ENCODE measurements around the gene WEE2. TPM values are rescaled to one million over a fixed set of nuclear protein-coding genes. Genes with fewer than 3 reads are reported as not detected.

The WEE2 gene
- polyA plus RNA-seq, 1 experiment: not detected

DNA sequence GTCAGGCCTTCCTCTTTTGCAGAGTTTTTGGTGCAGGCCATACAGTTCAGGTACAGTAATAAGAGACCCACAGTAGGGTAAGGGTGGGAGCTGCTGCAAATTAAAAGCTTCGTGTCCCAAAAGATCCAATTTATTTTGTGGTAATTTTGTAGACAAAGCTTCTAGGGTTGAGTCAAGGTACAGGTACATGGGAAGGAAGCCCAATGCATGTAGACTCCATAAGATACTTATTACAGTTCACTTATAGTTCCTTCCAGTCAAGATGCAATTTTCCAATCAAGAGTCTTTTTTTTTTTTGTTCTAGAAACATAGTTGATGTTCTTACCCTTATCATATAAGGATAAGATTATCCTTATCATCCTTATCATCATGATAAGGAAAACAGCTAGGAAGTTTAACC, 68.2 kb downstream of the WEE2 start, which contains the start of gene TAS2R4:
Gene TAS2R4 (plus strand): TSS at position 301 of the 400 bp plus-strand sequence. CDS start 1,815 bp downstream, outside the sequence.
- POLR2A ChIA-PET: no interaction called here
- H3K27me3 ChIP-seq (ENCODE audit: control insufficient read depth, insufficient read depth, low read length): no peaks in the 10 kb centered on the region
- TF ChIP-seq, protein P1, sequence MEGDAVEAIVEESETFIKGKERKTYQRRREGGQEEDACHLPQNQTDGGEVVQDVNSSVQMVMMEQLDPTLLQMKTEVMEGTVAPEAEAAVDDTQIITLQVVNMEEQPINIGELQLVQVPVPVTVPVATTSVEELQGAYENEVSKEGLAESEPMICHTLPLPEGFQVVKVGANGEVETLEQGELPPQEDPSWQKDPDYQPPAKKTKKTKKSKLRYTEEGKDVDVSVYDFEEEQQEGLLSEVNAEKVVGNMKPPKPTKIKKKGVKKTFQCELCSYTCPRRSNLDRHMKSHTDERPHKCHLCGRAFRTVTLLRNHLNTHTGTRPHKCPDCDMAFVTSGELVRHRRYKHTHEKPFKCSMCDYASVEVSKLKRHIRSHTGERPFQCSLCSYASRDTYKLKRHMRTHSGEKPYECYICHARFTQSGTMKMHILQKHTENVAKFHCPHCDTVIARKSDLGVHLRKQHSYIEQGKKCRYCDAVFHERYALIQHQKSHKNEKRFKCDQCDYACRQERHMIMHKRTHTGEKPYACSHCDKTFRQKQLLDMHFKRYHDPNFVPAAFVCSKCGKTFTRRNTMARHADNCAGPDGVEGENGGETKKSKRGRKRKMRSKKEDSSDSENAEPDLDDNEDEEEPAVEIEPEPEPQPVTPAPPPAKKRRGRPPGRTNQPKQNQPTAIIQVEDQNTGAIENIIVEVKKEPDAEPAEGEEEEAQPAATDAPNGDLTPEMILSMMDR (IDR thresholded peaks at IDR 0.05; ENCODE audit: low read depth, low read length): no peak
- CTCF ChIA-PET: interaction anchor here (0.8 to 1.7 kb wide), 2 partner anchors 10 to 20 kb away, joined by 3 to 24 read pairs; no protein-coding TSS in a partner anchor
- DNase-seq (ENCODE audit: low read depth, low spot score): no peak
- H3K9me3 ChIP-seq (ENCODE audit: control insufficient read depth, insufficient read depth, low read length): no peaks in the 10 kb centered on the region
- no peak within 1 kb of the TSS for H3K4me3 ChIP-seq (ENCODE audit: low read depth, low read length)
- H3K27ac ChIP-seq (ENCODE audit: low read depth, low read length): no peak within 1 kb of the TSS

Small RNA genes within 50 kb of the gene (small RNA-seq; reads per million reads assigned to genes)
- not detected for gene RNU1-82P (ENCODE audit: insufficient read length, low read depth)

Other genes with a start within 250 kb of the WEE2 start
- 39.0 and 42.5 TPM in 2 replicates for gene AGK, start 156.9 kb upstream of the WEE2 start, polyA plus RNA-seq (2011; rRNA removed)
- 4.9 and 5.3 TPM in 2 replicates for gene DENND11, start 6.2 kb upstream of the WEE2 start, polyA plus RNA-seq (2011; rRNA removed)
- 152 and 212 TPM in 2 replicates for gene SSBP1, start 30.0 kb downstream of the WEE2 start, polyA plus RNA-seq (2011; rRNA removed)
- gene TAS2R3, start 55.7 kb downstream of the WEE2 start, polyA plus RNA-seq (2011; rRNA removed): 0.19 and 0.21 TPM in 2 replicates
- 0.26 and 0.36 TPM in 2 replicates for gene TAS2R4, start 68.3 kb downstream of the WEE2 start, polyA plus RNA-seq (2011; rRNA removed)
- gene TAS2R5, start 81.9 kb downstream of the WEE2 start, polyA plus RNA-seq (2011; rRNA removed): 0.38 and 0.81 TPM in 2 replicates
- not detected in 2 replicates for gene PRSS37, start 133.1 kb downstream of the WEE2 start, polyA plus RNA-seq (2011; rRNA removed)
- not detected in 2 replicates for gene OR9A4, start 208.0 kb downstream of the WEE2 start, polyA plus RNA-seq (2011; rRNA removed)
- gene CLEC5A, start 238.6 kb downstream of the WEE2 start, polyA plus RNA-seq (2011; rRNA removed): not detected in 2 replicates

All from AG04450 (cell line).